ENCODE measurements around the gene PPP2R2D.

- TF ChIP-seq ZNF384 (IDR thresholded peaks at IDR 0.05) = no peak
- TF ChIP-seq CTBP1 (IDR thresholded peaks at IDR 0.05; ENCODE audit: borderline replicate concordance) = no peak
- TF ChIP-seq TARDBP (IDR thresholded peaks at IDR 0.05) = no peak
- TF ChIP-seq SP1 (IDR thresholded peaks at IDR 0.05) = no peak
- TF ChIP-seq SUZ12 (IDR thresholded peaks at IDR 0.05) = no peak
- TF ChIP-seq FOXA1 (IDR thresholded peaks at IDR 0.05) = no peak
These were observed 77.6 kb downstream of the PPP2R2D start for GRCh38 chr10:131978366-131978765.
